Natural killer cell treated with Interleukin-12 subunit alpha and Interleukin-12 subunit beta and Interleukin-15 and Interleukin-18, amount 100 ng/mL, for 72 hours (primary cell): ENCODE results near the gene FAM76B. TPM values are rescaled to one million over a fixed set of nuclear protein-coding genes. Genes with fewer than 3 reads are reported as not detected.

ENCODE experiments used
- ATAC-seq, 2 donors: fragments of 150-1000 bp; cut with Tn5 transposase in 1 of 2; sonication (Bioruptor Pico), chemical (Tn5 transposase) in 1 of 2; 2 replicates each; pipeline ENCODE4 v1.10.0; 2021
- DNase-seq: peaks from one replicate; pipeline ENCODE4 v3.0.0; 2022; ENCODE audit warnings: low spot score
- H3K27ac Mint-ChIP-seq, 2 donors: 1 replicate in 1 of 2; 2 replicates in 1 of 2; pipeline ENCODE4 v1.8.0; 2022; ENCODE audit warnings: mixed read lengths in 2 of 2, mild to moderate bottlenecking in 1 of 2, moderate library complexity in 1 of 2
- H3K27me3 Mint-ChIP-seq, 2 donors: 1 replicate in 1 of 2; 2 replicates in 1 of 2; pipeline ENCODE4 v1.8.0; 2022; ENCODE audit warnings: mixed read lengths in 2 of 2
- H3K36me3 Mint-ChIP-seq: one replicate; pipeline ENCODE4 v1.8.0; 2022; ENCODE audit warnings: mixed read lengths
- H3K4me1 Mint-ChIP-seq, 2 donors: 1 replicate in 1 of 2; 2 replicates in 1 of 2; pipeline ENCODE4 v1.8.0; 2022; ENCODE audit warnings: low read depth in 2 of 2, mixed read lengths in 2 of 2, mild to moderate bottlenecking in 1 of 2
- H3K4me3 Mint-ChIP-seq: one replicate; pipeline ENCODE4 v1.8.0; 2022; ENCODE audit warnings: mixed read lengths
- H3K9me3 Mint-ChIP-seq: 2 replicates; pipeline ENCODE4 v1.8.0; 2022; ENCODE audit warnings: mixed read lengths
- total RNA-seq, 2 donors: library from RNA; stranded (reverse); gene quantifications; one replicate each; pipeline ENCODE4 v1.2.3, GENCODE V29; 2022

The FAM76B gene
- total RNA-seq, 2 donors from 2014 or later, result 34.6 to 35.3 TPM

DNA sequence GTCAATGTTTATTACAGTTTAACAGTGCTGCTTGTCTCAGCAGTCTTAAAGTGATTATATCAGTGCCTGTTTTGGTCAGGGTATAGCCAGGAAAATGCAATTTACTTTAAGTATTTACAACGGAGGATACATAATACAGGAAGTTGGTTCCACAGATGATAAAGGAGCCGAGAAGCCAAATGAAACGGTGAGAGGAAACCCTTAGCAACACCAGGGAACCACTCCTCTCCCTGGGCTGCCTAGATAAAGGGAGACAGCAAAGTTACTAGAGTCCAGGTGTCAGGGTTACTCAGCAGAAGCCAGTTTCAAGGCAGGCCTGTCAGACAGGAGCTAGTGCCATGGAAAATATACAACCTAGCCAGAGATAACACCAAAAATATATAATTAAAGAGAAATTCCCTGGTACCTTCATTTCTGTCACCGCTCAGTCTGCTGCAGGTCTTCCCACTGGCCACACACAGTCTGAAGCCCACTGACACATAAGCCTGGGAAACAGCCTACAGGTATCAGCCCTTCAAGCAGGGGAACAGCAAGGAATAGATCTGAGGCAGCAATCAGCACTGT lies 55.5 kb downstream of the FAM76B start:
- DNase-seq (no peak), ATAC-seq (no peak)
- Mint-ChIP-seq H3K4me1 (peaks cover 0 to 9% of the 10 kb centered on the region in 2 donors), H3K36me3 (no peaks in the 10 kb centered on the region), H3K27ac (no peak overlapping the region), H3K9me3 (no peaks in the 10 kb centered on the region), H3K27me3 (peaks cover 22 to 32% of the 10 kb centered on the region in 2 donors), H3K4me3 (no peak overlapping the region)

DNA sequence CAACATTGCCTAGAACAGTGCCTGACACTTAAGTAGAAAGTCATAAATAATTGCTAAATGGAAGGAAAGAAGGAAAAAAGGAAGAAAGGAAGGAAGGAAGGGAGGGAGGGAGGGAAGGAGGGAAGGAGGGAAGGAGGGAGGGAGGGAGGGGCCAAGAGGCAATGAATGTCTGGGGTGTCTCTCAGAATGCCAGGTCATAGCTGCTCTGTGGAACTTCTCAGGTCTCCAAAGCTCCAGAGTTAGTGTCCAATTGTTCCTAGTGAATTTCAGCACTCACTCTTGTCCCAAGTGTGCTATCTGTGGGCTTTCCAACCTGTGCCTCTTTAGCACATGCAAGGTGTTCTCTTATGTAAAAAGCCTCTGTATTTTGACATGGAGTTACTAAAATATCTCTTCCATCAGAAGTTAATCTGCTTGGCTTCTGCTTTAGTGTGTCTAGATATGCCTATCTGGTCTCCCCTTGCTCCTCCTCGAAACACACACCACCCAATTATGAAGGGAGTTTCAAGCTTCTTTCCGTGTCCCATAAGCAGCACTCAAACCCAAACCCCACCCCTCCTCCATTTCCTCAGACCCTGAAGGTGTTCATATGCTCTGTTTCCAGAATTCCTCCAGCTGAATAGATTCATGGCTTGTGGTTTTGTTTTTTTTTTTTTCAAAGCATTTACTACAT lies 56.5 kb downstream of the FAM76B start:
- Mint-ChIP-seq H3K4me1 (peaks cover 0 to 9% of the 10 kb centered on the region in 2 donors), H3K4me3 (no peak overlapping the region), H3K27me3 (peaks cover 22 to 33% of the 10 kb centered on the region in 2 donors), H3K36me3 (no peaks in the 10 kb centered on the region), H3K9me3 (no peaks in the 10 kb centered on the region), H3K27ac (no peak overlapping the region)
- DNase-seq, result no peak
- no peak for ATAC-seq

DNA sequence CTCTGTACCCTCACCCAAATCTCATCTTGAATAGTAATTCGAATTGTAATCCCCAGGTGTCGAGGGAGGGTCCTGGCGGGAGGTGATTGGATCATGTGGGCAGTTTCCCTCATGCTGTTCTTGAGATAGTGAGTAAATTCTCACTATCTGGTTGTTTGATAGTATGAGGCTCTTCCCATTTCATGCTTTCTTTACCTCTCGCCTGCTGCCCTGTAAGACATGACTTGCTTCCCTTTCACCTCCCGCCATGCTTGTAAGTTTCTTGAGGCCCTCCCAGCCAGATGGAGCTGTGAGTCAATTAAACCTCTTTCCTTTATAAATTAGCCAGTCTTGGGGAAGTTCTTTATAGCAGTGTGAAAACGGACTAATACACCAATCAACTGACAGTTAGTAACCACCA lies 60.1 kb downstream of the FAM76B start:
- Mint-ChIP-seq H3K9me3 (no peaks in the 10 kb centered on the region), H3K4me3 (no peak overlapping the region), H3K4me1 (peaks cover 0 to 6% of the 10 kb centered on the region in 2 donors), H3K27ac (no peak overlapping the region), H3K27me3 (peaks cover 22 to 36% of the 10 kb centered on the region in 2 donors), H3K36me3 (no peaks in the 10 kb centered on the region)
- ATAC-seq (no peak), DNase-seq (no peak)

DNA sequence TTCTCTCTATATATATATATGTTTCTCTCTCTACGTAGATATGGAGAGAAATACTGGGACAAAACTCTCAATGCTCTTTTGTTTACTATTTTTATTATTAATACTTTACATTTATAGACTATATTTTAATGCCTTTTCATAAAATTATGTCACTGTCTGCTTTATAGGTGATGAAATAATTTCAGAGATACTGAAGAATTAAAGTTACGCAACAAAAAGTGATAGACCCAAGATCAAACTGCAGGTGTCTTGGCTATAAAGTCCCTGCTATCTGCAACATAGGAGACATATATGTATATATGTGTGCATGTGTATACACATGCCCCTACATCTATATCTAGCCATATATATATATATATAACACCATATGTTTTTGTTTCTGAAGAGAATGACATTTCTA lies 60.8 kb downstream of the FAM76B start:
- H3K27me3 Mint-ChIP-seq, result peaks cover 18 to 29% of the 10 kb centered on the region in 2 donors
- ATAC-seq, result no peak
- H3K27ac Mint-ChIP-seq, result no peak overlapping the region
- no peaks in the 10 kb centered on the region for H3K4me1 Mint-ChIP-seq
- H3K36me3 Mint-ChIP-seq, result no peaks in the 10 kb centered on the region
- H3K9me3 Mint-ChIP-seq, result no peaks in the 10 kb centered on the region
- no peak overlapping the region for H3K4me3 Mint-ChIP-seq
- DNase-seq, result no peak

DNA sequence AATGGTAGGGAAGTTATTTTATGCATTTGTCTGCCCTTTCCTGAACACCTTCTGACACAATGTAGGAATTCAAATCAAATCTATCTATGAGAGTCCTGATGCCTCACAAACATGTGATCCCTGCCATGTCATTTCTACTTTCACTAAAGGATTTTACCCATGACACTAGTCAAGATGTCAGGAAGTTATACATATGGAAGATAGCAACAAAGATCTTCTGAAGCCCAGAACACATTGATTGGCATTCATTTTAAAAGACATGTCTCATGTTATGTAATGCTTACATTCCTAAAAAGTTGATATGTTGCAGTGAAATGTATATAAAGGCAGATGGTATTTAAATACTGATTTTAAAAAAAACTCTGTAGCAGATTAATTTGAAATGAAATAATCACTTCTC lies 61.5 kb downstream of the FAM76B start:
- ATAC-seq (no peak), DNase-seq (no peak)
- H3K4me1 Mint-ChIP-seq, result no peaks in the 10 kb centered on the region
- H3K27me3 Mint-ChIP-seq, result peaks cover 18 to 29% of the 10 kb centered on the region in 2 donors
- H3K4me3 Mint-ChIP-seq, result no peak overlapping the region
- no peak overlapping the region for H3K27ac Mint-ChIP-seq
- H3K36me3 Mint-ChIP-seq, result no peaks in the 10 kb centered on the region
- no peaks in the 10 kb centered on the region for H3K9me3 Mint-ChIP-seq

DNA sequence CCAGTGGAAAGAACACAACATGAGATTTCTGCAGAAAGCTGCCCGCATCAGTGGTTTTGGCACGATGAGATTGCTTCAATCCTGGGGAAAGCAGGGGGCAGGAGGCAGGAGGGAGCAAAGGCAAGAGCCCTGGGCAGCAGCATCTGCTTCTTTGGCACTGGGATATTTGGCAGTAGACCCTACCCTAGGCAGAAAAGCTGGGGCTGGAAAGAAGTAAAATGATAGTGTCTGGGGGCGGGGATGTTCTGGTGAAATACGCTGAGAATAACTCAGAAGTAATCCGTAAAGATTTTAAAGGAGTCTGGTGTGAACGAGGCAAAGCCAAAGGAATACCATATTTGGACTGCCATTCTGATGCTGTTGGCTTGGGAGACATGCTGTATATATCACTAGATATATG lies 62.0 kb downstream of the FAM76B start:
- H3K36me3 Mint-ChIP-seq, result no peaks in the 10 kb centered on the region
- H3K27me3 Mint-ChIP-seq, result peaks cover 18 to 29% of the 10 kb centered on the region in 2 donors
- no peaks in the 10 kb centered on the region for H3K9me3 Mint-ChIP-seq
- no peak for DNase-seq
- H3K4me1 Mint-ChIP-seq, result no peaks in the 10 kb centered on the region
- no peak overlapping the region for H3K27ac Mint-ChIP-seq
- no peak for ATAC-seq
- H3K4me3 Mint-ChIP-seq, result no peak overlapping the region

DNA sequence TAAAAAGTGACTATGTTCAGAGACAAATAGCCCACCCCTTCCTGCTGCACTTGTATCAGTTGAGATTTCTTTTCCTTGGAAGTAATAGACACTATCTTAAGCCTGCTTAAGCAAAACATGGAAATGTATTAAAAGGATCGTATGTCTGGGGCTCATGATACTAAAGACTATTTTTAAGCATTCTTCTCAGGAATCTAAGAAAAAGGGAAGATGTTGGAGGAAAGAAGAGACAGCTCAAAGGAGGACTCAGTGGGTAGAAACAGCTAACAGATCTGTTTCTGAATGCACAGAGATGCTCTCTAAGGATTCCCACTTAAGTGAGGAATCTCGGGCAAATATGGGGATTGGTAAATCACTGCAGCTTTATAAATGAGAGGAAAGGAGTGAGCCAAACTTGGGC lies 62.5 kb downstream of the FAM76B start:
- no peak overlapping the region for H3K27ac Mint-ChIP-seq
- H3K4me3 Mint-ChIP-seq, result no peak overlapping the region
- ATAC-seq (no peak), DNase-seq (no peak)
- peaks cover 18 to 28% of the 10 kb centered on the region in 2 donors for H3K27me3 Mint-ChIP-seq
- no peaks in the 10 kb centered on the region for H3K4me1 Mint-ChIP-seq
- H3K36me3 Mint-ChIP-seq, result no peaks in the 10 kb centered on the region
- H3K9me3 Mint-ChIP-seq, result no peaks in the 10 kb centered on the region

DNA sequence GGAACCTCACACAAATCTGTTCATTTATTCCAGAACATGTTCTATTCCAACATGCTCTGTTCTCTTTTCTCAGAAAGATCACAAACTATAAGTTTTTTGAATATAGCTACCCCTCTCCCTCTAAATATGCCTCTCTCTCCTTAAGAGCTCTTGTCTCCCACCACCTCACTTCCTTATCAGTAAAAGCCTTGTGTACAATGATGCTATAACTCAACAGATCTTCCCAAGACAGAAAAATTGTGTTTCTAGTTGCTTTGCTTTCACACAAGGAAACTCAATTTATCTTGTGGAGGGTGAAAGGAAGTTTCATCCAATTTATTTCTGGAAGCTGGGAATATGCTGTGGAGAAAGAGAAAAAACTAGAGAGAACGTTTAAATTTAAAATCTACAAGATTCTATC lies 64.4 kb downstream of the FAM76B start:
- ATAC-seq, result no peak
- H3K27ac Mint-ChIP-seq, result no peak overlapping the region
- no peak overlapping the region for H3K4me3 Mint-ChIP-seq
- H3K4me1 Mint-ChIP-seq, result peaks cover 0 to 2% of the 10 kb centered on the region in 2 donors
- no peaks in the 10 kb centered on the region for H3K9me3 Mint-ChIP-seq
- peaks cover 10 to 13% of the 10 kb centered on the region in 2 donors for H3K27me3 Mint-ChIP-seq
- H3K36me3 Mint-ChIP-seq, result no peaks in the 10 kb centered on the region
- DNase-seq, result no peak

DNA sequence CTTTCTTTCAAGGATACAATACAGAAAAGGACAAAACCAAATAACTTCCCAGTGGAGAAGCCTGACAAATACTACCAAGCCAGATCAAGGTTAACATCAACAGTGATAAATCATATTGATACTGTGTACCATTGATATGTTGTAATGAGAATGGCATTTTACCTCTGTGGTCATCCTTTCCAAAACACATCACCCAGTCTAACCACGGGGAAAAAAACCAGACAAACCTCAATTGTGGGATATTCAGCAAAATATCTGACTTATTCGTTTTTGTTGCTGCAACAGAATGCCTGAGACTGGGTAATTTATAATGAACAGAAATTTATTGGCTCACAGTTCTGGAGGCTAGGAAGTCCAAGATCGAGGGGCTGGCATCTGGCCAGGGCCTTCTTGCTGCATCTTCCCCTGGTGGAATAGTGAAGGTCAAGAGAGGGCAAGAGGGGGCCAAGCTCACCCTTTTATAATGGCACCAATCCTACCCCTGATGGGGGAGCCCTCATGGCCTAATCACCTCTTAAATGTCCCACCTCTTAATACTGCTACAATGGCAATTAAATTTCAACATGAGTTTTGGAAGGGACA lies 66.1 kb downstream of the FAM76B start:
- DNase-seq, result no peak
- no peaks in the 10 kb centered on the region for H3K9me3 Mint-ChIP-seq
- H3K4me1 Mint-ChIP-seq, result peaks cover 0 to 3% of the 10 kb centered on the region in 2 donors
- peaks cover 6 to 13% of the 10 kb centered on the region in 2 donors for H3K27me3 Mint-ChIP-seq
- ATAC-seq, result no peak
- no peak overlapping the region for H3K27ac Mint-ChIP-seq
- no peak overlapping the region for H3K4me3 Mint-ChIP-seq
- H3K36me3 Mint-ChIP-seq, result no peaks in the 10 kb centered on the region

DNA sequence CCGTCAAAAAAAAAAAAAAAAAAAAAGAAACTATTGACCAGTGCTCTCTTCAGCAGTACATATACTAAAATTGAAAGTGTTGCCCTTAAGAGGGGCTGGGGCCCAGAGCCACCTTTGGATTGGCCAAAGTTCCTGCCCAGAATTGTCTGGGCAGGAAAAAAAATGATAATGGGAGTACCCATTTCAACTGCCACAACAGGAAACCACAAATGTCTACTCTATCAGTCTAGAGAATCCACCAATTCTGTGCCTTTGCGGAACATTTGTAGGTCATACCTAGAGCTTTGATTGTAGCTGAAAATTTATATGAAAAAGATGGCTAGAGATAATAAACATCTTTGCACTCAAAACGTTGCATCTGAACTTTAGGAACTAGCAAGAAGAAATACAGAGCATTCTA lies 69.4 kb downstream of the FAM76B start:
- no peak overlapping the region for H3K4me3 Mint-ChIP-seq
- H3K9me3 Mint-ChIP-seq, result no peaks in the 10 kb centered on the region
- no peak for ATAC-seq

More for the DNA sequence above, 69.4 kb downstream of the FAM76B start:
- no peaks in the 10 kb centered on the region for H3K36me3 Mint-ChIP-seq
- peaks cover 6% of the 10 kb centered on the region in 2 donors for H3K27me3 Mint-ChIP-seq
- DNase-seq, result no peak
- H3K4me1 Mint-ChIP-seq, result peaks cover 0 to 3% of the 10 kb centered on the region in 2 donors
- no peak overlapping the region for H3K27ac Mint-ChIP-seq

Other genes with a start within 250 kb of the FAM76B start
- gene CEP57, start 716 bp upstream of the FAM76B start, total RNA-seq, result 10 to 100 TPM; 35.0 to 52.0 TPM
- gene MTMR2, start 134.3 kb upstream of the FAM76B start, total RNA-seq, result 10 to 100 TPM; 47.9 to 51.3 TPM